Prostate gland (tissue), 2 donors: ENCODE data around the gene POLA2.

Source experiments
- POLR2A ChIP-seq: fragments of 450-650 bp; IDR thresholded peaks from one replicate; pipeline ENCODE4 v1.6.1; 2016; ENCODE audit warnings: antibody characterized with exemption, mild to moderate bottlenecking
- POLR2AphosphoS5 ChIP-seq: sonication (generic); formaldehyde crosslinking; IDR thresholded peaks from one replicate; pipeline ENCODE4 v1.6.1; 2017; ENCODE audit warnings: antibody characterized with exemption
- TF ChIP-seq, protein P1 (sequence below), 4 experiments: fragments of 200-600 bp in 2 of 4; fragments of 450-650 bp in 2 of 4; sonication (generic) in 2 of 4; IDR thresholded peaks; 1 replicate in 3 of 4; 2 replicates in 1 of 4; pipeline ENCODE4 v1.5.1; 2016 to 2019; ENCODE audit warnings: antibody characterized with exemption in 4 of 4, mild to moderate bottlenecking in 2 of 4, moderate library complexity in 2 of 4

GRCh38 chr11:65340226-65340625 is 78.5 kb downstream of the POLA2 start:
- TF ChIP-seq, protein P1, sequence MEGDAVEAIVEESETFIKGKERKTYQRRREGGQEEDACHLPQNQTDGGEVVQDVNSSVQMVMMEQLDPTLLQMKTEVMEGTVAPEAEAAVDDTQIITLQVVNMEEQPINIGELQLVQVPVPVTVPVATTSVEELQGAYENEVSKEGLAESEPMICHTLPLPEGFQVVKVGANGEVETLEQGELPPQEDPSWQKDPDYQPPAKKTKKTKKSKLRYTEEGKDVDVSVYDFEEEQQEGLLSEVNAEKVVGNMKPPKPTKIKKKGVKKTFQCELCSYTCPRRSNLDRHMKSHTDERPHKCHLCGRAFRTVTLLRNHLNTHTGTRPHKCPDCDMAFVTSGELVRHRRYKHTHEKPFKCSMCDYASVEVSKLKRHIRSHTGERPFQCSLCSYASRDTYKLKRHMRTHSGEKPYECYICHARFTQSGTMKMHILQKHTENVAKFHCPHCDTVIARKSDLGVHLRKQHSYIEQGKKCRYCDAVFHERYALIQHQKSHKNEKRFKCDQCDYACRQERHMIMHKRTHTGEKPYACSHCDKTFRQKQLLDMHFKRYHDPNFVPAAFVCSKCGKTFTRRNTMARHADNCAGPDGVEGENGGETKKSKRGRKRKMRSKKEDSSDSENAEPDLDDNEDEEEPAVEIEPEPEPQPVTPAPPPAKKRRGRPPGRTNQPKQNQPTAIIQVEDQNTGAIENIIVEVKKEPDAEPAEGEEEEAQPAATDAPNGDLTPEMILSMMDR (IDR thresholded peaks at IDR 0.05), result no peak
- TF ChIP-seq POLR2A, result no peak
- no peak for TF ChIP-seq POLR2AphosphoS5
